ENCODE measurements around the gene NPHP3. TPM values are rescaled to one million over a fixed set of nuclear protein-coding genes. Genes with fewer than 3 reads are reported as not detected.

The NPHP3 gene
- polyA plus RNA-seq, 1 of the 3 experiments (the other 2 are of a cell fraction), result 19.0 TPM

DNA sequence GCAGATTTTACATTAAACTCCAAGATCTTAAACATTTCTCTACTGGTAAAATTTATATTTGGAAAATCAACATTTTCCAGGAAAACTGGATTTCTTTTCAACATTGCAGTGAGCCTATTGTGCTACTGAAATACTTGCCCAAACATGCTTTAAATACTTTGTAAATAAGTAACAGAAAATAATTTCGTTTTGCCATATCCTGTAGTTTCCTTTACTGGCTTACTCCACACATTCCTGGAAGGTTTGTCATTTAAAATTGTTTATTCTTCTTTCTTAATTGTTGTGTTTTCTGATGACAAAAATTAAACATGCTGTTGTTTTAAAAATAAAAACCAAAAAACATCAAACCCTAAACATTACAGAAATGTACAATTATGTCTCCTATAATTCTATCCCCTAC is 84.6 kb downstream of the NPHP3 start:
- peak overlapping the region; percentile 60; the same call in 1 of the 2 replicates for H2AFZ ChIP-seq (ENCODE audit: low read depth)
- H3K4me1 ChIP-seq (ENCODE audit: control insufficient read depth in 1 of 2, insufficient read depth in 2 of 2, low read depth in 1 of 2, low read length in 1 of 2), result peaks cover 0 to 14% of the 10 kb centered on the region in 2 experiments; a peak in 3 of 4 replicates
- POLR2A ChIA-PET, result no interaction called here
- H3K36me3 ChIP-seq (replicated peaks in 1 of 2; ENCODE audit: control insufficient read depth in 1 of 2, insufficient read depth in 2 of 2, low read length in 1 of 2), result peaks cover 14 to 32% of the 10 kb centered on the region in 2 experiments
- peak overlapping the region; percentile 41; the same call in 1 of the 2 replicates for H3K4me2 ChIP-seq
- TF ChIP-seq TCF12 (IDR thresholded peaks at IDR 0.05) (0 out of 2 replicates have a peak, but pooled peaks have one; percentile 26), MXI1 (IDR thresholded peaks at IDR 0.05; ENCODE audit: low read depth, low read length) (no peak), CHD2 (IDR thresholded peaks at IDR 0.05; ENCODE audit: low read length, partially characterized antibody) (no peak), POLR2AphosphoS5 (IDR thresholded peaks at IDR 0.05; ENCODE audit: low read depth, low read length) (no peak), NFIC (IDR thresholded peaks at IDR 0.05; ENCODE audit: borderline replicate concordance) (peak; percentile 25; the same call in 1 of the 2 replicates), JUND (IDR thresholded peaks at IDR 0.05) (peak; percentile 45), MEF2A (IDR thresholded peaks at IDR 0.05; ENCODE audit: borderline replicate concordance, low read depth) (no peak), FOSL2 (IDR thresholded peaks at IDR 0.05; ENCODE audit: borderline replicate concordance, low read depth) (peak; percentile 39; the same call in 1 of the 2 replicates), EZH2phosphoT487 (IDR thresholded peaks at IDR 0.05; ENCODE audit: borderline replicate concordance, low read depth) (no peak), GABPA (IDR thresholded peaks at IDR 0.05; ENCODE audit: low read depth) (no peak), REST (IDR thresholded peaks at IDR 0.05; ENCODE audit: low read depth, low read length) (no peak), FOXJ3 (CRISPR knock-in tag; IDR thresholded peaks at IDR 0.05) (no peak), PBX3 (IDR thresholded peaks at IDR 0.05) (no peak), RXRA (IDR thresholded peaks at IDR 0.05; ENCODE audit: borderline replicate concordance, low read depth) (no peak), RFX5 (IDR thresholded peaks at IDR 0.05; ENCODE audit: low read length) (no peak), SMC3 (IDR thresholded peaks at IDR 0.05; ENCODE audit: low read depth, low read length) (no peak), EP300 (IDR thresholded peaks at IDR 0.05; ENCODE audit: borderline replicate concordance in 1 of 2, low read depth in 1 of 2, low read length in 1 of 2) (0 out of 4 replicates have a peak, but pooled peaks of 1 of the 2 experiments have one; percentile 16), TEAD4 (IDR thresholded peaks at IDR 0.05; ENCODE audit: borderline replicate concordance, insufficient read depth) (peak; percentile 50; the same call in 1 of the 2 replicates), RAD21 (IDR thresholded peaks at IDR 0.05; ENCODE audit: low read length) (no peak)
- TF ChIP-seq, protein P1, sequence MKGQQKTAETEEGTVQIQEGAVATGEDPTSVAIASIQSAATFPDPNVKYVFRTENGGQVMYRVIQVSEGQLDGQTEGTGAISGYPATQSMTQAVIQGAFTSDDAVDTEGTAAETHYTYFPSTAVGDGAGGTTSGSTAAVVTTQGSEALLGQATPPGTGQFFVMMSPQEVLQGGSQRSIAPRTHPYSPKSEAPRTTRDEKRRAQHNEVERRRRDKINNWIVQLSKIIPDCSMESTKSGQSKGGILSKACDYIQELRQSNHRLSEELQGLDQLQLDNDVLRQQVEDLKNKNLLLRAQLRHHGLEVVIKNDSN (IDR thresholded peaks at IDR 0.05; ENCODE audit: borderline replicate concordance, low read depth), result no peak
- TF ChIP-seq, protein P2, sequence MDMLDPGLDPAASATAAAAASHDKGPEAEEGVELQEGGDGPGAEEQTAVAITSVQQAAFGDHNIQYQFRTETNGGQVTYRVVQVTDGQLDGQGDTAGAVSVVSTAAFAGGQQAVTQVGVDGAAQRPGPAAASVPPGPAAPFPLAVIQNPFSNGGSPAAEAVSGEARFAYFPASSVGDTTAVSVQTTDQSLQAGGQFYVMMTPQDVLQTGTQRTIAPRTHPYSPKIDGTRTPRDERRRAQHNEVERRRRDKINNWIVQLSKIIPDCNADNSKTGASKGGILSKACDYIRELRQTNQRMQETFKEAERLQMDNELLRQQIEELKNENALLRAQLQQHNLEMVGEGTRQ (IDR thresholded peaks at IDR 0.05; ENCODE audit: borderline replicate concordance, low read depth, low read length), result no peak
- TF ChIP-seq, protein P3, sequence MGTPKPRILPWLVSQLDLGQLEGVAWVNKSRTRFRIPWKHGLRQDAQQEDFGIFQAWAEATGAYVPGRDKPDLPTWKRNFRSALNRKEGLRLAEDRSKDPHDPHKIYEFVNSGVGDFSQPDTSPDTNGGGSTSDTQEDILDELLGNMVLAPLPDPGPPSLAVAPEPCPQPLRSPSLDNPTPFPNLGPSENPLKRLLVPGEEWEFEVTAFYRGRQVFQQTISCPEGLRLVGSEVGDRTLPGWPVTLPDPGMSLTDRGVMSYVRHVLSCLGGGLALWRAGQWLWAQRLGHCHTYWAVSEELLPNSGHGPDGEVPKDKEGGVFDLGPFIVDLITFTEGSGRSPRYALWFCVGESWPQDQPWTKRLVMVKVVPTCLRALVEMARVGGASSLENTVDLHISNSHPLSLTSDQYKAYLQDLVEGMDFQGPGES (IDR thresholded peaks at IDR 0.05; ENCODE audit: low read depth, low read length), result no peak
- TF ChIP-seq, protein P4, sequence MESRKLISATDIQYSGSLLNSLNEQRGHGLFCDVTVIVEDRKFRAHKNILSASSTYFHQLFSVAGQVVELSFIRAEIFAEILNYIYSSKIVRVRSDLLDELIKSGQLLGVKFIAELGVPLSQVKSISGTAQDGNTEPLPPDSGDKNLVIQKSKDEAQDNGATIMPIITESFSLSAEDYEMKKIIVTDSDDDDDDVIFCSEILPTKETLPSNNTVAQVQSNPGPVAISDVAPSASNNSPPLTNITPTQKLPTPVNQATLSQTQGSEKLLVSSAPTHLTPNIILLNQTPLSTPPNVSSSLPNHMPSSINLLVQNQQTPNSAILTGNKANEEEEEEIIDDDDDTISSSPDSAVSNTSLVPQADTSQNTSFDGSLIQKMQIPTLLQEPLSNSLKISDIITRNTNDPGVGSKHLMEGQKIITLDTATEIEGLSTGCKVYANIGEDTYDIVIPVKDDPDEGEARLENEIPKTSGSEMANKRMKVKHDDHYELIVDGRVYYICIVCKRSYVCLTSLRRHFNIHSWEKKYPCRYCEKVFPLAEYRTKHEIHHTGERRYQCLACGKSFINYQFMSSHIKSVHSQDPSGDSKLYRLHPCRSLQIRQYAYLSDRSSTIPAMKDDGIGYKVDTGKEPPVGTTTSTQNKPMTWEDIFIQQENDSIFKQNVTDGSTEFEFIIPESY (IDR thresholded peaks at IDR 0.05; ENCODE audit: borderline replicate concordance, low read depth), result no peak
- no peaks in the 10 kb centered on the region for H4K20me1 ChIP-seq (ENCODE audit: insufficient read depth)
- H3K9ac ChIP-seq, result 0 out of 2 replicates have a peak overlapping the region, but pooled peaks have one; percentile 14
- no peak overlapping the region for H3K4me3 ChIP-seq (ENCODE audit: low read depth in 2 of 2, low read length in 1 of 2)
- no peaks in the 10 kb centered on the region for H3K9me2 ChIP-seq
- H3K27ac ChIP-seq (ENCODE audit: low read depth in 2 of 2, low read length in 1 of 2), result peak overlapping the region; percentile 56 to 78; a peak in 3 of 4 replicates
- WGBS (ENCODE audit: low lambda C conversion rate), result 5% methylated on average over 1 of the region's 1 CpG
- no peaks in the 10 kb centered on the region for H3K79me2 ChIP-seq (ENCODE audit: insufficient read depth)
- no peaks in the 10 kb centered on the region for H3F3A ChIP-seq (replicated peaks; ENCODE audit: insufficient read depth)
- H3K9me3 ChIP-seq, result no peaks in the 10 kb centered on the region
- no peaks in the 10 kb centered on the region for H3K27me3 ChIP-seq (ENCODE audit: insufficient read depth)
- CTCF ChIA-PET, result interaction anchor here (6.8 kb wide), 1 partner anchor 102 kb away, joined by 121 read pairs; no protein-coding TSS in a partner anchor
- no peak for DNase-seq
